ENCODE results near the gene SLIT3.

SLIT3 gene

DNA sequence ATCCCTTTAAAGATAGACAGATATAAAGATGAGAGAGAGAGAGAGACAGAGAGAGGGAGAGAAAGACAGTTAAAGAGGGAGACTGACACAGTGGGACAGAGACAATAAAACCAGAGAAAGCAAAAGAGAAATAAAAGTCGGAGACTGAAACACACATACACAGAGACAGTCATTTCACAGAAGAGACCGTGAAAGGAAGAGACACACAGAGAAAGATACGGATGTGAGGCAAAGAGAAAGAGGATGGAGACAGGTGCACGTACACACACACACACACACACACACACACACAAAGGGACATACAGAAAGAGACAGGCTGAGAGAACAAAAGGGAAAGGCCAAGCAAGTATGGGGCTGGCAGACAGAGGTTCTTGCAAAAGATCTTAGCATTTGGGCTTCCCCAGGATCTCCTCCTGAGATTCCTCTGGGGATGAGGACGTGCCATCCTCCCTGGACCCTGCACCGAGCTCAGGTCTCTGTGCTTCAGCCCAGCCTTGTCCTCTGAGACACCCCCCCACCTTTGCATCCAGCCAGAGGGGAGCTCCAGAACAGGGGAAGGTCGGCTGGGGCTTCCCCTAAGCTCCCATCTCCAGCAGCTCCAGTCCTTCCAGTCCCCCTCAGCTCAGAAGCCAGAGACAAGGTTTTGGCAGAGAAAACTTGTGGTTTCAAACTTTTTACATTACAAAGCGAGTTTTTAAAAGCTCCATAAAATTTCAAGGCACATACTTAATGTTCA lies 403.4 kb downstream of the SLIT3 start:
- no peak for TF ChIP-seq TAF1 (IDR thresholded peaks at IDR 0.05; ENCODE audit: low read depth, low read length)
- no peak for TF ChIP-seq POLR2AphosphoS5 (IDR thresholded peaks at IDR 0.05; ENCODE audit: low read depth, low read length)
- TF ChIP-seq POU2F2 (IDR thresholded peaks at IDR 0.05; ENCODE audit: low read depth, low read length) = no peak
- no peak for TF ChIP-seq SPI1 (IDR thresholded peaks at IDR 0.05; ENCODE audit: low read depth, low read length)
- TF ChIP-seq PAX5 (IDR thresholded peaks at IDR 0.05; ENCODE audit: insufficient read depth, low read length, severe bottlenecking) = no peak
- TF ChIP-seq POLR2A (IDR thresholded peaks at IDR 0.05; ENCODE audit: low read depth, low read length) = no peak
- FAIRE-seq (no peak), DNase-seq (ENCODE audit: insufficient read length, low spot score) (no peak)

DNA sequence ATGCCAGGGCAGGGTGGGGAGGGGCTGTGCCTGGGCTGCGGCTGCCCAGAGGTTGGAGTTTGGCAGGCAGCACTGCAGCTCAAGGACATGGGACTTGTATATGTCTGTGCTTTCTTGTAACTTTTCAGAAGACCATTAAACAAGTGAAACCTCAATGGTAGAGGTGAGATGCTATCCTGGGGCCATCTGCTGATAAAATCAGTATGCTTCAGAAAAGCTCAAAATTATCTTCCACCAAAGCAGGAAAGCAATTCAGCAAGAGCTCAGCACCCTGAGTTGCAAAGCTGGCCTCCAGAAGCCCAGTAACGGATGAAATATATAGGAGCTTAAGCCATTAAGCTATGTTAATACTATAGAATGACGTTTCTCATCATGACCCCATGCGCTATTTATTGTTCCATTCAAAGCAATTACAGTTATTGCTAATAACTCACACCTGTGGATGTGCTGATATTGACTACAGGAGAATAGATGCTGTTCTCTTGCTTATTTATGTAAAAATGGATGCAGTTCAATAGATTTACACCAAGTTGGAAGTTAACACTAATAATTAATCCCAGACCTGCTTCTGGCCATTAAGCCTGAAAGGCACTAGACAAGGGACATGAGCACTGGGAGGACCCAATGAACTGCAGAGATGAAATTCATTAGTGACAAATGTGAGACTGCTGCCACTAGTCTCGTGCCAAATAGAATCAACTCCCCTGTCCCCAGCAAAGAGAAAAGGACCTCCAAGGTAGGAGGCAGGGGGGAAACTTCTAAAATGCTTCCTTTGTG lies 405.5 kb downstream of the SLIT3 start:
- FAIRE-seq = no peak
- DNase-seq (ENCODE audit: insufficient read length, low spot score) = no peak
- TF ChIP-seq POLR2A (IDR thresholded peaks at IDR 0.05; ENCODE audit: low read depth, low read length) (no peak), POU2F2 (IDR thresholded peaks at IDR 0.05; ENCODE audit: low read depth, low read length) (no peak), SPI1 (IDR thresholded peaks at IDR 0.05; ENCODE audit: low read depth, low read length) (no peak), PAX5 (IDR thresholded peaks at IDR 0.05; ENCODE audit: insufficient read depth, low read length, severe bottlenecking) (no peak), TAF1 (IDR thresholded peaks at IDR 0.05; ENCODE audit: low read depth, low read length) (no peak), POLR2AphosphoS5 (IDR thresholded peaks at IDR 0.05; ENCODE audit: low read depth, low read length) (no peak)

DNA sequence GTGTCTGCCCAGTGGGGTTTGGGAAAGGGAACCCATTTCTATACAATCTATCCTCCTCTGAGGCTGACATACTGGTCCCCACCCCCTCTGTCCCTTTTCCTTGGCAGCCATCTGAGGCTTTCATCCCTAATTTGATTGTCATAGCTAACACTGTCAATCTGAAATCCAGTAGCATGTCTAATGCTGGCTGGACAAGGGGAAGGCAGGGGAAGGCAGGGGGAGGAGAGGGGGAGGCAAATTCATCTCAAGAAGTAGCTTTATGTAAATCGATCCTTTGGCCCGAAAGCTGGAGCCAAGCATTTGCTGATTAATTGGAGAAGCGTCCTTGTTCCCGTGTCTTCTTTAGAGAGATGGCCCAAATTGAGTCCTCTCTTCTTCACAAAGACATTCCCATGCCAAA lies 407.7 kb downstream of the SLIT3 start:
- DNase-seq (ENCODE audit: insufficient read length, low spot score) (no peak), FAIRE-seq (no peak)
- TF ChIP-seq POLR2A (IDR thresholded peaks at IDR 0.05; ENCODE audit: low read depth, low read length) (no peak), POU2F2 (IDR thresholded peaks at IDR 0.05; ENCODE audit: low read depth, low read length) (no peak)

DNA sequence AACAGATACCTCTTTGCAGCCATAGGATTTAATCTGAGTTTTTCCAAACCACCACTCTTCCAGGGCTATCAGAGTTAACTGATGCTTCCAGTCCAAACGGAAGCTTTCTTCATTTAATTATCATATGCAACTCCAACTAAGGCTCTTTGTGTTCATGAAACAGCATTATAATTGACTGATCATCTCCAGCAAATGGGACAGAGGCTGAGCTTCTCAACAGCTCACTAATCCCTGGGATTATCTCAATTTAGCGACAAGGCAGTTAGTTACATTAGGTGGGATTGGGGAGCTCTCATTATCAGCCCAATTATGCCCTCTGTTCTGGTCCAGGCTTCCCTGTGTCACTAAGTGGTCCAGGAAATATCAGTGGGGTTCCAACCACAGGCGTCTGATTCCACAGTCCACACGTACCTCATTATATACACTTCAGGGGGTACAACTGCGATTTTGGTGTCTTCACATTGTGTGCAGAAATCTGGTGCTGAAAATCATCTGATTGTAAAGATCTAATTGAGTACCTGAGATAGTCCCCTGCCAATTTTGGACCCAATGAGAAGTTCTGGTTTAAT lies 408.2 kb downstream of the SLIT3 start:
- DNase-seq (ENCODE audit: insufficient read length, low spot score) = no peak
- TF ChIP-seq TAF1 (IDR thresholded peaks at IDR 0.05; ENCODE audit: low read depth, low read length) (no peak), POU2F2 (IDR thresholded peaks at IDR 0.05; ENCODE audit: low read depth, low read length) (no peak), POLR2AphosphoS5 (IDR thresholded peaks at IDR 0.05; ENCODE audit: low read depth, low read length) (no peak)
- no peak for FAIRE-seq

DNA sequence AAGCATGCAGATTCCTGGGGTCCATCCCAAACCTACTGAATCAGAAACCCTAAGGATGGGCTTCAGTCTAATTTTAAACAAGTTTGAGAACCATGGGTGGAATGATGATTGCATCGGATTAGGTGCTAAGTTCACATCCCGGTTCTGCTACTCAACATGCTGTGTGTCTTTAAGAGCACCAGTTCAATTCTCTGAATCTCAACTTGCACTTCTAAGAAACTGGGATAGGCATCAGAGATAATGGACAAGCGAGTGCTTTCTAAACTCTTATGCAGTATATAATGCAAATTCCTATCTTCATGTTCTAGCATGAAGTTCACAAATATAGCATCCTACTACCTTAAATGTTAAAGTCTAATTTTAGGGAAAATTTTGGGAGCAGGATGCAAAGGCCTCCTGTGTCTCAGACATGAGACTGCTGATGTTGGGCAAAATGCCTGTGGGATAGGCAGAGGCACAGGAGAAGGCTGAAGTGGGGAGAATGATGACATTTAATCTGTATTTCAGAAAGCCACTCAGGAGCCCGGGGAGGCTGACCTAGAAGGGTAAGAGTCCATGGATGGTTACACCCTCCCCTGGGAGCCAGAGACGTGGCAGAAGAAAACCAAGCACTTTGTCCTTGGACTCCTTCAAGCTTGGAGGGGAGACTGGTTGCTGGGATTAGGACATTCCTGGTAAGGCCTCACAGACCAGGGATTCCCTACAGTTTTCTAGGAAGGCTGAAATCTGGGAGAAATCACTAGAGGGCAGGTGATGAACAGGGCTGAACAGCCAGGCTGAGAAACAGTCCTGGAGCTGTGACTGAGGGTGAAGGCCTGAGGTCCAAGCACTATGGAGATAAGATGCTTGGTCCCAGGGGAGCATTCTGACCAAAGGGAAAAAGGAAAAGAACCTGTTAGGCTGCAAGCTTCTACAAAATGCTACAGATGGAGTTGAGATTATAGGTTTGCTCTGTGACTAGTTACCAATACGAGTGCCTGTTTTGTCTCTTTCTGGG lies 409.8 kb downstream of the SLIT3 start:
- TF ChIP-seq POLR2AphosphoS5 (IDR thresholded peaks at IDR 0.05; ENCODE audit: low read depth, low read length) (no peak), PAX5 (IDR thresholded peaks at IDR 0.05; ENCODE audit: insufficient read depth, low read length, severe bottlenecking) (no peak), TAF1 (IDR thresholded peaks at IDR 0.05; ENCODE audit: low read depth, low read length) (no peak), POU2F2 (IDR thresholded peaks at IDR 0.05; ENCODE audit: low read depth, low read length) (no peak), SPI1 (IDR thresholded peaks at IDR 0.05; ENCODE audit: low read depth, low read length) (no peak), POLR2A (IDR thresholded peaks at IDR 0.05; ENCODE audit: low read depth, low read length) (no peak)
- no peak for FAIRE-seq

DNA sequence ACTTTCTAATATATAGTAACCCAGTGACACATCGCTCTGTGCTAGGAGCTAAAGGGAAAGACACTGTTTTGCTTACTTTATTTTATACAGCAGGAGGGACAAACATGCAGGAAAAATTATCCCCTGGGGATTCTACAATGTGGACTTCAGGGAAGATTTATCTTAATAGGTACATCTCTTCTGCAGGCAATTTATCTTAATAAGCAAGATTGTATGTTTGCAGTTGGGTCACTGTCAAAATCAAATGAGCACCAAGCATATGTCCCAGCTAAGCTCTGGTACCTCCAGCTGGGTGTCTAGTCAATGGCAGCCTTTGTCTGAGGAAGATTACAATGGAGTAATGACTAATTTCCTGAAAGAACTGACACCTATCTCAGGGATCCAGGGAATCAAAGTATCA lies 411.9 kb downstream of the SLIT3 start:
- DNase-seq (ENCODE audit: insufficient read length, low spot score) (no peak), FAIRE-seq (no peak)
- TF ChIP-seq TAF1 (IDR thresholded peaks at IDR 0.05; ENCODE audit: low read depth, low read length) (no peak), POU2F2 (IDR thresholded peaks at IDR 0.05; ENCODE audit: low read depth, low read length) (no peak), PAX5 (IDR thresholded peaks at IDR 0.05; ENCODE audit: insufficient read depth, low read length, severe bottlenecking) (no peak), POLR2AphosphoS5 (IDR thresholded peaks at IDR 0.05; ENCODE audit: low read depth, low read length) (no peak), POLR2A (IDR thresholded peaks at IDR 0.05; ENCODE audit: low read depth, low read length) (no peak), SPI1 (IDR thresholded peaks at IDR 0.05; ENCODE audit: low read depth, low read length) (no peak)

More for the DNA sequence above, 409.8 kb downstream of the SLIT3 start:
- no peak for DNase-seq (ENCODE audit: insufficient read length, low spot score)

DNA sequence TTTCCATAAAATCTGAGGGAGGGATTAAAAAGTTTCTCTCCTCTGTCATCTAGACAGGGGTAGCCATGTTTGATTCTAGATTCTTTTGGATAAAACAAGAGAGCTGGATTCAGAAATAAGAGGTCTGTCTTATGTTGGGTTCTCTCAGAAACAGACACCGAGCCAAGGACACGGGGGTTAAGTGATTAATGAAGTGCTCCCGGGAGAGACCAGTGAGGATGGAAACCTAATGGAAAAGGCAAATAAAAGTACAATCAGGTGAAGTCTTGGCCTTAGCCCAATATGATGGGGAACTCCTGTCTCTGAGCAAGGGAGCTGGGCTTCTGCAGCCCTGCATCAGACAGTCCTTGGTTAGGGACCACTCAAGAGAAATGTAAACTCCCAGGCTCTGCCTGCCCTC lies 413.0 kb downstream of the SLIT3 start:
- no peak for TF ChIP-seq POLR2AphosphoS5 (IDR thresholded peaks at IDR 0.05; ENCODE audit: low read depth, low read length)
- DNase-seq (ENCODE audit: insufficient read length, low spot score) = no peak
- FAIRE-seq = no peak

DNA sequence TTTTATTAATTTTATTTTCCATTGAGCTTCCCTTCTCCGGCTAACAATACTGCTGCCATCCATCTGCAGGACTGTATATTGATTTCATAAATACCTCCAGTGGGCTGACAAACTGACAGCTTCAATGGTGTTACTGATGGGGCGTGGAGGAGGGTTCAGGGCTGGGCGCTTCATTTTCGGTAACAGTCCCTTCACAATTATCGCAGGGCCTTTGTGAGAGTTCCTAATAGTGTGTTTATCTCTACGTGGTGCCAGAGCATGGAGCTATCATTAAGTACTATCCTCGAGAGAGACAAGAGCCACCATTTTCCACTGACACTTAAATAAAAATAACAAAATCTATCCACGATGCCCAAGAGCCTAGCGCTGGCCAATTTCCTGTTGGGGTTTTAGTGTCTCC lies 414.8 kb downstream of the SLIT3 start:
- DNase-seq (ENCODE audit: insufficient read length, low spot score) = no peak
- no peak for TF ChIP-seq TAF1 (IDR thresholded peaks at IDR 0.05; ENCODE audit: low read depth, low read length)
- TF ChIP-seq PAX5 (IDR thresholded peaks at IDR 0.05; ENCODE audit: insufficient read depth, low read length, severe bottlenecking) = no peak
- no peak for TF ChIP-seq POU2F2 (IDR thresholded peaks at IDR 0.05; ENCODE audit: low read depth, low read length)
- TF ChIP-seq POLR2AphosphoS5 (IDR thresholded peaks at IDR 0.05; ENCODE audit: low read depth, low read length) = no peak
- TF ChIP-seq SPI1 (IDR thresholded peaks at IDR 0.05; ENCODE audit: low read depth, low read length) = no peak
- no peak for TF ChIP-seq POLR2A (IDR thresholded peaks at IDR 0.05; ENCODE audit: low read depth, low read length)
- no peak for FAIRE-seq

Data from GM12891 (cell line).